ENCODE measurements around the gene GALNT12.

GRCh38 chr9:98805506-98806272 is 1.8 kb upstream of the GALNT12 start:
- no peak for TF ChIP-seq CTCF (optimal IDR thresholded peaks at IDR 0.05 in 1 of 3, IDR thresholded peaks at IDR 0.05 in 1 of 3, conservative IDR thresholded peaks at IDR 0.05 in 1 of 3; ENCODE audit: extremely low read depth in 1 of 3, insufficient read depth in 2 of 3, low read length in 3 of 3)
- no peak for TF ChIP-seq EZH2 (IDR thresholded peaks at IDR 0.05; ENCODE audit: low read length)
